Raji (cell line): ENCODE results near the gene ERC1.

Experiments used
- POLR2A ChIP-seq: IDR thresholded peaks from 2 replicates; pipeline ENCODE4 v1.6.1; 2011; ENCODE audit warnings: low read depth, low read length, control low read depth; ENCODE audit not compliant: insufficient read depth

Gene ERC1

DNA sequence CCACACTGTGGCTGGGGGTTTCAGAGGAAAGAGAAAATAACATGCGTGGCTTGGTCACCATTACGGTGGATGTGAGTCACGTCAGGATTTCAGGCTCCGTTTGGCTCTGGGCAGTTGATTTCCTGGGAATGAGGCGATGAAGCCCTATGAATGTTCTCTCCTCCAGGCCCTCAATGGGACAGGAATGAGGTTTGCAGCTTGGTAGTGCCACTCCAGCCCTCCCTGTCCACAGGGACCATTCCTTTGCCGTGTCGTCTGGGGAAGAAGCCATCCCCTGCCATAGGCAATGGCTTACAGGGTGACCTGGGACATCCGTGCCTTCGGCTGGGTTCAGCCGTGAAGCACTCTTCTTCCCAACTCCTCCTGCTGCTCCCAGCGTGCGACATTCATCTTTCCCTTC lies 508.3 kb downstream of the ERC1 start:
- TF ChIP-seq POLR2A = no peak

- no peak for TF ChIP-seq POLR2A
Observed at GRCh38 chr12:1500095-1500801, 509.2 kb downstream of the ERC1 start.

- no peak for TF ChIP-seq POLR2A
Observed at GRCh38 chr12:1501001-1501400, 510.0 kb downstream of the ERC1 start.

- TF ChIP-seq POLR2A = no peak
Observed at GRCh38 chr12:1501695-1502378, 510.8 kb downstream of the ERC1 start.

- no peak for TF ChIP-seq POLR2A
Observed at GRCh38 chr12:1502379-1502720, 511.3 kb downstream of the ERC1 start.

- no peak for TF ChIP-seq POLR2A
Observed at GRCh38 chr12:1502831-1503230, 511.8 kb downstream of the ERC1 start.

GRCh38 chr12:1503281-1503711 lies 512.3 kb downstream of the ERC1 start:
- TF ChIP-seq POLR2A = no peak

DNA sequence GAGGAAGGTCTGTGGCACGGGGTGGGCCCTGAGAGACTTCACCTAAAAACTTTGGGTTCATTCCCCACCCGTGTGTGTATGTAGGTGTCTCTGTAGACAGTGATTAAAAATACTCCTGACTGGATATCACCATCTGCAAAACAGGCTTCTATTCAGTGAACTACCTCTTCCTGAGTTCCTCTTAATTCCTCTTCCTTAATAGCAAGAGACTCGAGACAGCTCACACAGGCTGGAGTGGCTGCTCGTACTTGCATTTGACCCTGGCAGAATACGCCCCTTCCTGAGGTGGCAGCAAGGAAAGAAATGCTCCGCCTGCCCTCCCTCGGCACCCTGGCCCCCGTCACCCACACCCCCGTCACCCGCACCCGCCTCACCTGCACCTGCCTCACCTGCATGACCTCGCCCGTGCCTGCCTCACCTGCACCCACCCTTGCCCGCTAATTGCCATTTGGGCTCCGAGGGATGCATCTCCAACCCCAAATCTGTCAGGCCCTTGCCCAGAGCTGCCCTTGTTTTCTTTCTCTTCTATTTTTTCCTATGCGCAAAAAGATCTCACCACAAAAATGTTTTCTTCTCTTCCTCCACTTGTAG lies 513.4 kb downstream of the ERC1 start:
- TF ChIP-seq POLR2A = no peak

GRCh38 chr12:1504895-1505311 lies 513.9 kb downstream of the ERC1 start:
- no peak for TF ChIP-seq POLR2A

GRCh38 chr12:1505576-1505975 lies 514.6 kb downstream of the ERC1 start:
- no peak for TF ChIP-seq POLR2A

DNA sequence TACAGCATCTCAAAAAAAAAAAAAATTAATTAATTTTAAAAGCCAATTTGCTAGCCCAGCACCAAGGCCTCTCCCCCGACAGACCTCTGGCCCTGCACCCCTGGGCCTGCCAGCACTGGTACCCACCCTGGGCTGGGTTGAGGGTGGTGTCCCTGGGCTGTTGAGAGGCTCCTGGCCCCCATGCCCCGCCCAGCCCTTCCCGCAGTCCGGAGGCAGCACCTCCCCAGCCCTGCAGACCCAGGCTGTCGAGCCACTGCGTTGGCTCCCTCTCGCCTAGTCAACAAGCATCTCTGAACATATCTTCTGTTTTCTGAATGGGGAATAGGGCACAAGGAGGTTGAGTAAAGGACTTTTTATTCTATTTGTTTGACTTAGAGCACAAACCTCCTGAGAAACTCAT lies 516.3 kb downstream of the ERC1 start:
- no peak for TF ChIP-seq POLR2A

GRCh38 chr12:1509413-1510052 lies 518.5 kb downstream of the ERC1 start:
- no peak for TF ChIP-seq POLR2A

DNA sequence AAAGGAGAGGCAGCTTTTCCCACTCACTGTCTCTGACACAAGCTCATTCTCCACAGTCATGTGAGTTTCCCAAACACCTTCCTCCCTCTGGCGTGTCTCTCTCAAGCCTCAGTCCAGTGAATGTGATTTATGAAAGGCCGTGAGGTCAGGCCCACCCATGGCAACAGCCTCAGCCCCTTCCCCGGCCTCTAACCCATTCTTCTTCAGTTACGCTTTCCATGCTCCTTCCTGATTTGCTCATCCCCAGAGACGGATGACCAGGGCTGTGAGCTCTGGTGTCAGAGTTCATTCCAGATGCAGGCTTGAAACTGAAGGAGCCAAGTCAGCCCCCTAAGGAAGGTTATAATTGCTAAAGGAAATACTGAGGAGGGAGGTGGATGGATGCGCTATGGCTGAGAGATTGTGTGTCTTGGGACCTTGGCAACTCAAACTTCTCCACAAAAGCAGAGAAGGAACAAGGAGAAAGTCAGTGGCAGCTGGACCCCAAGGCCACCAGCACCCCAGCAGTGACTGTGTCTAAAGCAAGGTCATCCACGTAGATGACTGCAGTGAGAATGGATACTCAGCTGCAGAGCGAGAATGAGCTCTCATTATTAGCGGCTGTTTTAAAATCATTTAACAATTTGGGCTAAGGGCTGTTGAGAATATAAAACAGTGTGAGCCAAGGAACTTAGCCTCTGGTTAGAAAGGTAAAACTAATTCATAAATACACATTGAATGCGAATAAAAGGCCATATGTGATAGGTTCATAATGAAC lies 519.2 kb downstream of the ERC1 start:
- no peak for TF ChIP-seq POLR2A

GRCh38 chr12:1515010-1515409 lies 524.0 kb downstream of the ERC1 start:
- TF ChIP-seq POLR2A = no peak

- TF ChIP-seq POLR2A = no peak
Observed at GRCh38 chr12:1515428-1515827, 524.4 kb downstream of the ERC1 start.

- no peak for TF ChIP-seq POLR2A
Observed at GRCh38 chr12:1517007-1517406, 526.0 kb downstream of the ERC1 start.
